Measurements from ENCODE around the gene PRICKLE3. TPM values are rescaled to one million over a fixed set of nuclear protein-coding genes. Genes with fewer than 3 reads are reported as not detected.
"Not testable (repeated sequence)": the region's sequence is repeated elsewhere in the genome, so short reads cannot be mapped to it uniquely, and the experiment has no call there.

PRICKLE3 gene
- total RNA-seq, 1 donor from 2014 or later: 18.9 TPM

DNA sequence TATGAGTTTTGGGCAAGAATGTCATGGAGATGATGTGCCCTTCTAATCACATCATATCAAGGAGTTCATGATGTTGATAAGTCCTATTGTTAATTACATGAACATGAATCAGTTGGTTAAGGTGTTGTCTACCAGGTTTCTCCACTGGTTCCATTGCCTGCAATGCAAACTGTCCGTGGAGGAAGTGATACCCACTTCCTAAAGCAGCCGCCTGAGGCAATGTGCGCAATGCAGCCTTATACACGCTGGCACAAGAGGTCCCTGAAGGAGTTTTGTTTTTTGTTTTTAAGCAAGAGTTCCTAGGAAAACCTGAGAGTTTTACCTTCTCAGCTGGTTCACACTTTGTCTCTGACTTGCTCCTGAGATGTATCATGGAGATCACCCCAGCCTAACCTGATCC, 56.7 kb downstream of the PRICKLE3 start:
- intact Hi-C loops (cut with micrococcal nuclease): no loop called here

DNA sequence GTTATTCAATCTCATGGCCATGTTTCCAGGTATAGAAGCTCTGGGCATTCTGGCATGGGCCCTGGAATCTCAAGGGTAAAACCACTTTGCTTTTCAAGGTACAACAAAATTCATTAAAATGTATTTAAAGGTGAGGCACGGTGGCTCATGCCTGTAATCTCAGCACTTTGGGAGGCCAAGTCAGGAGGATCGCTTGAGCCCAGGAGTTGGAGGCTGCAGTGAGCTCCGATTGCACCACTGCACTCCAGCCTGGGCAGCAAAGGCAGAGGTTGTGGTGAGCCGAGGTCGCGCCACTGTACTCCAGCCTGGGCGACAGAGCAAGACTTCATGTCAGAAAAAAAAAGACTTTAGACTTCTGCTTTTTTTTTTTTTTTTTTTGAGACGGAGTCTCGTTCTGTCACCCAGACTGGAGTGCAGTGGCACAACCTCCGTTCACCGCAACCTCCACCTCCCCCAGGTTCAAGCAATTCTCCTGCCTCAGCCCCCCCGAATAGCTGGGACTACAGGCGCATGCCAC, 58.4 kb downstream of the PRICKLE3 start:
- intact Hi-C loops (cut with micrococcal nuclease): not testable (repeated sequence)

Other genes starting within 250 kb of the PRICKLE3 start
- gene OTUD5, start 228.8 kb downstream of the PRICKLE3 start, total RNA-seq: 68.4 and 71.1 TPM in 2 replicates
- gene KCND1, start 214.5 kb downstream of the PRICKLE3 start, total RNA-seq: 5.0 and 6.3 TPM in 2 replicates
- gene GRIPAP1, start 184.1 kb downstream of the PRICKLE3 start, total RNA-seq: 103 and 110 TPM in 2 replicates
- gene TFE3, start 143.0 kb downstream of the PRICKLE3 start, total RNA-seq: 46.6 and 50.9 TPM in 2 replicates
- gene CCDC120, start 127.4 kb downstream of the PRICKLE3 start, total RNA-seq: 6.5 and 8.3 TPM in 2 replicates
- gene PRAF2, start 112.4 kb downstream of the PRICKLE3 start, total RNA-seq: 20.9 and 22.2 TPM in 2 replicates
- 68.7 and 71.5 TPM in 2 replicates for gene WDR45, start 106.5 kb downstream of the PRICKLE3 start, total RNA-seq
- gene GPKOW, start 62.6 kb downstream of the PRICKLE3 start, total RNA-seq: 32.6 and 33.2 TPM in 2 replicates
- 2.0 and 2.4 TPM in 2 replicates for gene MAGIX, start 23.6 kb downstream of the PRICKLE3 start, total RNA-seq
- 89.0 and 90.7 TPM in 2 replicates for gene PLP2, start 14.5 kb downstream of the PRICKLE3 start, total RNA-seq
- gene SYP, start 13.8 kb upstream of the PRICKLE3 start, total RNA-seq: 2.7 and 3.3 TPM in 2 replicates
- gene CACNA1F, start 47.0 kb upstream of the PRICKLE3 start, total RNA-seq: 0.22 TPM in 2 replicates
- 30.2 and 32.4 TPM in 2 replicates for gene CCDC22, start 49.1 kb upstream of the PRICKLE3 start, total RNA-seq
- 19.9 and 20.4 TPM in 2 replicates for gene FOXP3, start 78.3 kb upstream of the PRICKLE3 start, total RNA-seq
- 10.1 and 13.0 TPM in 2 replicates for gene PPP1R3F, start 83.4 kb upstream of the PRICKLE3 start, total RNA-seq
- not detected in 2 replicates for gene GAGE10, start 117.3 kb upstream of the PRICKLE3 start, total RNA-seq
- gene GAGE12J, start 135.7 kb upstream of the PRICKLE3 start, total RNA-seq: not detected in 2 replicates
- gene GAGE13, start 145.2 kb upstream of the PRICKLE3 start, total RNA-seq: not detected in 2 replicates

All from T-helper 1 cell treated with Interleukin-12 subunit alpha and Interleukin-12 subunit beta and Interleukin-4 antibody, amounts not matched to agents 30 ng/mL and 1 ng/mL, for 36 hours (primary cell).